Fibroblast of pulmonary artery (primary cell): Measurements from ENCODE around the gene RPS14.

Source experiments
- DNase-seq: peaks from one replicate; pipeline ENCODE4 v3.0.0-alpha.2; 2010; ENCODE audit warnings: low read depth
- H3K4me3 ChIP-seq: replicated peaks from 2 replicates; pipeline ENCODE4 v1.5.1; 2011; ENCODE audit warnings: low read depth, mild to moderate bottlenecking, control low read depth, low read length, moderate library complexity
- TF ChIP-seq, protein P1 (sequence below): IDR thresholded peaks from 2 replicates; pipeline ENCODE4 v1.5.1; 2011; ENCODE audit warnings: mild to moderate bottlenecking, control low read depth, low read length, inconsistent platforms; ENCODE audit errors: missing control alignments

RPS14 gene

GRCh38 chr5:150397782-150398721 is 51.5 kb downstream of the RPS14 start:
- no peak for DNase-seq
- no peak overlapping the region for H3K4me3 ChIP-seq
- TF ChIP-seq, protein P1, sequence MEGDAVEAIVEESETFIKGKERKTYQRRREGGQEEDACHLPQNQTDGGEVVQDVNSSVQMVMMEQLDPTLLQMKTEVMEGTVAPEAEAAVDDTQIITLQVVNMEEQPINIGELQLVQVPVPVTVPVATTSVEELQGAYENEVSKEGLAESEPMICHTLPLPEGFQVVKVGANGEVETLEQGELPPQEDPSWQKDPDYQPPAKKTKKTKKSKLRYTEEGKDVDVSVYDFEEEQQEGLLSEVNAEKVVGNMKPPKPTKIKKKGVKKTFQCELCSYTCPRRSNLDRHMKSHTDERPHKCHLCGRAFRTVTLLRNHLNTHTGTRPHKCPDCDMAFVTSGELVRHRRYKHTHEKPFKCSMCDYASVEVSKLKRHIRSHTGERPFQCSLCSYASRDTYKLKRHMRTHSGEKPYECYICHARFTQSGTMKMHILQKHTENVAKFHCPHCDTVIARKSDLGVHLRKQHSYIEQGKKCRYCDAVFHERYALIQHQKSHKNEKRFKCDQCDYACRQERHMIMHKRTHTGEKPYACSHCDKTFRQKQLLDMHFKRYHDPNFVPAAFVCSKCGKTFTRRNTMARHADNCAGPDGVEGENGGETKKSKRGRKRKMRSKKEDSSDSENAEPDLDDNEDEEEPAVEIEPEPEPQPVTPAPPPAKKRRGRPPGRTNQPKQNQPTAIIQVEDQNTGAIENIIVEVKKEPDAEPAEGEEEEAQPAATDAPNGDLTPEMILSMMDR: no peak

- H3K4me3 ChIP-seq: no peak overlapping the region
- TF ChIP-seq, protein P1: no peak
- DNase-seq: no peak
These were observed 52.3 kb downstream of the RPS14 start for GRCh38 chr5:150397146-150397781.

DNA sequence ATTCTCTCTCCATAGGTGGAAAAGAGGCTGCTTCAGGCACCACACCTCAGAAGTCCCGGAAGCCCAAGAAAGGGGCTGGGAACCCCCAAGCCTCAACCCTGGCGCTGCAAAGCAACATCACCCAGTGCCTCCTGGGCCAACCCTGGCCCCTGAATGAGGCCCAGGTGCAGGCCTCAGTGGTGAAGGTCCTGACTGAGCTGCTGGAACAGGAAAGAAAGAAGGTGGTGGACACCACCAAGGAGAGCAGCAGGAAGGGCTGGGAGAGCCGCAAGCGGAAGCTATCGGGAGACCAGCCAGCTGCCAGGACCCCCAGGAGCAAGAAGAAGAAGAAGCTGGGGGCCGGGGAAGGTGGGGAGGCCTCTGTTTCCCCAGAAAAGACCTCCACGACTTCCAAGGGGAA is 53.3 kb downstream of the RPS14 start:
- no peak overlapping the region for H3K4me3 ChIP-seq
- no peak for DNase-seq
- TF ChIP-seq, protein P1: no peak

GRCh38 chr5:150395688-150395975 is 53.9 kb downstream of the RPS14 start:
- TF ChIP-seq, protein P1: no peak
- no peak overlapping the region for H3K4me3 ChIP-seq
- no peak for DNase-seq

DNA sequence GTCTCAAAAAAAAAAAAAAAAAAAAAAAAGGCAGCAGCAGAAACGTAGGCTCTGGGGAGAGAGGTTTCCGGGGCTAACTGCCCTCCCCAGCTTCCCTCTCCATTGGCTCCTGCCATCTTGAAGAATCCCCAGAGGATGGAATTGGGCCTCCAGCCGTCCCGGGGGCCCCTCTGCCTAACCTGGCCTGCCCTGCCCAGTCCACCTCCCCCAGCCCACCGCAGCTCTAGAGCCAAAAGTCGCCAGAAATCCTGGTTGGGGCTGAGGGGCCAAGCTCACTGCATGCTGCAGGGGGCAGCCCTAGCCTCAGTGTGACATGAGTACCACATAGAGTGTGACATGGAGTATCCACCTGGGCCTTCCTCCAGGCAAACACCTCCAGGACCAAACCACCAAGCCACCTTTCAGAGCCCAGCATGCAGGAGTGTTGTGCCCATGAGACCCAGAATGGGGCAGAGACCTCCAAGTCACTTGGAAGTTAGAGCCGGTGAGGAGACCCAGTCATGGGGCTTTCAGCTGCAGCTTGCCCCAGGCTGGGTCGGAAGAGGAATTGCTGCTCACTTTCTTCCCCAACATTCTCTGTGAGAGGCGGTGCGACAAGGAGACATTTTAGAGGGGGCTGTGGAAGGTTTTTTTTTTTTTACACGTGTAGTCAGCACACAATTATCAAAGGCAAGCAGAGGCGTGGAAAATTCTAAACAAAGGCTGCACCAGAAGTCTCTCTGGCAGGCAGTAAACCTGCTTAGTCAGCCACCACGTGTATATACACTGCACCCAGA is 54.4 kb downstream of the RPS14 start:
- TF ChIP-seq, protein P1: no peak
- DNase-seq: no peak
- H3K4me3 ChIP-seq: no peak overlapping the region

GRCh38 chr5:150394131-150394530 is 55.4 kb downstream of the RPS14 start:
- TF ChIP-seq, protein P1: no peak
- H3K4me3 ChIP-seq: no peak overlapping the region
- peak; percentile 26 for DNase-seq
